Suppressor macrophage (primary cell): Measurements from ENCODE around the gene HILPDA.

ENCODE experiments used
- DNase-seq, 4 experiments: peaks; one replicate each; pipeline ENCODE4 v3.0.0-alpha.2; 2020 to 2022
- total RNA-seq, 17 experiments: gene quantifications; one replicate each; lab custom pipeline; 2026; ENCODE audit warnings: mixed read lengths in 6 of 17, inconsistent platforms in 3 of 17; lab: John Stamatoyannopoulos, UW

HILPDA gene, protein sequence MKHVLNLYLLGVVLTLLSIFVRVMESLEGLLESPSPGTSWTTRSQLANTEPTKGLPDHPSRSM
- 1.3 to 20.1 (median 4.8) reads per million in 17 experiments for total RNA-seq

DNA sequence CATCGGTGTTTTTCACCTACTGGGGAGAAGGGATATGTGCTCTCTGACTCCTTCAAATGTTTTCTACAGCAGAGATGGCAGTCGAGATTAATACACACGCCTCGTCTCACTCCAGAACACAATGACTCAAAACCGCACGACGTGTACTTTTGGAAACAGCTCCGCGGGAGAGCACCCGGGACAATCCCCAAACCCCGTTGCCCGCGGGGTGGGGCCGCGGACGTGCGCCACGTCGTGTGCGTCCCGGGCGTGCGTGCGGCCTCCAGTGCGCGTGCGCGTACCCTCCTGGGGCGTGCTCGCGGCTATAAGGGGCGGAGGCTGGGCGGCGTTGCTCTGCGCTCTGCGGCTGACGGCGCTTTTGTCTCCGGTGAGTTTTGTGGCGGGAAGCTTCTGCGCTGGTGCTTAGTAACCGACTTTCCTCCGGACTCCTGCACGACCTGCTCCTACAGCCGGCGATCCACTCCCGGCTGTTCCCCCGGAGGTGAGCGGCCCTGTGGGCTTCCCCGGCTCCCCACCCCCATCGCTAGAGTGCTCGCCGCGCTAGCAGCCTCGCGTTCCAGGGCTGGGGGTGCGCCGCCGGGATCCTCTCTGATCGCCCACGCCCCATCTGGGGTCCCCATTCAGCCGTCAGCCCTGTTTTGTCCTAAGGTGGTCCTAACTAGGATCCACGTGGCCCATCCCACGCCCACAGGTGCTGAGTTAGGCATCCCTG lies at the start of gene HILPDA:
Gene HILPDA (plus strand): TSS at position 336 of the 712 bp plus-strand sequence. CDS start 1,391 bp downstream, outside the sequence.
- peak; percentile 97 to 99 (median 98) for DNase-seq

DNA sequence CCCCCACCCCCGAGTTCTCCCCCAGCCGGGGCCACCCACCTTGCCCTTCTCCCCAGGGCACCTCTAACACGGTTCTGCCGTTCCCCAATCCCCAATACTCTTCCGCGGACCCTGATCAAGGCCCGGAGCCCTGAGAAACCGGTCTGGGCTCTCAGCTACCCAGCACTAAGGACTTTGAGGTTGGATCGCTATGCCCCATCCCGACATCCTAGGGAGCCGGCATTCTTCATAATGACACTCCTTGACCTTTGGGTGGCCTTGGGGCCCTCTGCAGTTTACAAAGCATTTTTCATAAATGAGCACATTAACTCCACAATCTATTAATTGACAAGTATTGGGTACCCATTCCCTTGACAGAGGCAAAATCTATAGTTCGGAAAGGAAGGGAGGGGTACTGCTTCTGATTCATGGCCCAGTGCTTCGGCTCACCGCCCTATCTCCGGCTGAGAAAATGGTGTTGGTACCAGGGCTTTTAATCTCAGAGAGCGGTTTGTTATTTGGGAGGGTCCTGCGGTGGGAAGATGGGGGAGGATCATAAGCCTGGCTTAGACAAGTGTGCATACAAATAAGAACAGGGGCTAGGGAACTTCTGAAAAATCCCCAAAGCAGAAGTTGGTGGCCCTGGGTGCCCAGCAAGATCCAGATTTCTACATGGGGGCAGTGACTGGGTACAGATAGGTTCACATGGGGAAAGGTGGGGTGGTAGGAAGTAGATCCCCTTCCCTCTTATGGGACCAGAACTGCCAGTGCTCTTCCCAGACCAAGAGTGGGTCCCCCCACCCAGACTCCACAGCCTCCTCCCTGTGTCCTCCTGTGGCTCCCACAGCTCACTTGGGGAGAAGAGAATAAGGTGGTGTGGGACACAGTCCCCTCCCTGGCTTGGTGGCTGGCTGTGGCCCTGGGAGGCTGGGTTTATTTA lies 49.1 kb upstream of the HILPDA start:
- peak; percentile 47 to 68 (median 58) for DNase-seq

DNA sequence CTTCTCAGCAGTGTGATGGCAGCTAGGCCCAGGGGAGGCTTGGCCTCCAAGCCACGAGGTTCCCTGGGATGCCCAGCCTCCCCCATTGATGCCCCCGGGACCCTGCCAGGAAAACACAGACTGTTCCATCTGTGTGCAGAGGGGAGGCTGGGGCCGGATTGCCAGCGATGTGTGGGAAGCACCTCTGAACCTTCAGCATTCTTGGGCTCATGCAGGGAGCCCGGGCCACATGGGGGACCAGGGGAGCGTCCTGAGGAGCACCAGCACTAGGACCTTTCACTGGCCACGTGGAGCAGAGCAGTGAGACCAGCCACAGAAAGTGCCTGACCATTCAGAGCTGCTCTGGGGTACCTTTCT lies 48.5 kb upstream of the HILPDA start:
- DNase-seq: no peak

DNA sequence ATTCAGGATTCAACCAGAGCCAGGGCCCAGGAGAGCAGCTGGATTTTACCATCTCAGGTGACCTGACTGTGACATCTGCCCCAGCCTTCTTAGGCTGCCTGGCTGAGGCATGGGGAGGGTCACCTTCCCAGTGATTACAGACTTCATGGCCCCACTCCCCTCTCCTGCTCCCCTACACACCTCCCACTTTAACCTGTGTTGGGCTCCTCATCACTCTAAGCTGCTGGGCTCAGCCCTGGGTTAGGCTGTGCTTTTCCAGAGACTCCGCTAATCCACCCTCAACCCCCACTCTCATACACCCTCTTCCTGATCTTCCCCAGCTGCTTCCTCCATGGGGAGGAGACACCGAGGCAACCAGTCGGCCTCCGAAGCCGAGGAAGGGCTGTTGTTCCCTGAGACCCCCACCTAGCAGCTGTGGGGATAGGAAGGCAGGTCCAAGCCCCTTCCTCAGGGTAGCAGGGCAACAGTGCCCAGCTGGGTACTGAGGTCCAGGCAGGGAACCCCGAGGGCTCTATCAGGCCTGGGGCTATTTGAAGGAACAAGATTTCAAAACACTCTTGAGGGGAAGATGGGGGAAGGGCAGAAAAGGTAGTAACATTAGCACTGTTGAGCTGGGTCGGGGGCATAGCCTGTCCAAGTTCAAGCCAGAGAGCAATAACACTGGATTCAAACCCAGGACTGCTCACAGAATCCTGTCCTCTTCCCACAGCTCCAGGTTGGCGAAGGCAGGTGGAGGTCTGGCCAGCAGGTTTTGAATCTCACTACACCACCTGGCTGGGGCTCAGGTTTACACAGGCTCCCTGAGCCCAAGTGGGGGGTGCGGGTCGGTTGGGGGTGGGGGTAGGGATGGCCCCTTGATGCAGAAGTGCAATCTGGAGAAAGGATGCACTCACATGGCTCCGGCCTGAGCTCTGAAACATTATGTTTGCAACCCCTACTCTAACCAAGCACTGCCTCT lies 47.6 kb upstream of the HILPDA start:
- peak in 3 of 4 experiments; percentile 20 to 42 (median 37) for DNase-seq

DNA sequence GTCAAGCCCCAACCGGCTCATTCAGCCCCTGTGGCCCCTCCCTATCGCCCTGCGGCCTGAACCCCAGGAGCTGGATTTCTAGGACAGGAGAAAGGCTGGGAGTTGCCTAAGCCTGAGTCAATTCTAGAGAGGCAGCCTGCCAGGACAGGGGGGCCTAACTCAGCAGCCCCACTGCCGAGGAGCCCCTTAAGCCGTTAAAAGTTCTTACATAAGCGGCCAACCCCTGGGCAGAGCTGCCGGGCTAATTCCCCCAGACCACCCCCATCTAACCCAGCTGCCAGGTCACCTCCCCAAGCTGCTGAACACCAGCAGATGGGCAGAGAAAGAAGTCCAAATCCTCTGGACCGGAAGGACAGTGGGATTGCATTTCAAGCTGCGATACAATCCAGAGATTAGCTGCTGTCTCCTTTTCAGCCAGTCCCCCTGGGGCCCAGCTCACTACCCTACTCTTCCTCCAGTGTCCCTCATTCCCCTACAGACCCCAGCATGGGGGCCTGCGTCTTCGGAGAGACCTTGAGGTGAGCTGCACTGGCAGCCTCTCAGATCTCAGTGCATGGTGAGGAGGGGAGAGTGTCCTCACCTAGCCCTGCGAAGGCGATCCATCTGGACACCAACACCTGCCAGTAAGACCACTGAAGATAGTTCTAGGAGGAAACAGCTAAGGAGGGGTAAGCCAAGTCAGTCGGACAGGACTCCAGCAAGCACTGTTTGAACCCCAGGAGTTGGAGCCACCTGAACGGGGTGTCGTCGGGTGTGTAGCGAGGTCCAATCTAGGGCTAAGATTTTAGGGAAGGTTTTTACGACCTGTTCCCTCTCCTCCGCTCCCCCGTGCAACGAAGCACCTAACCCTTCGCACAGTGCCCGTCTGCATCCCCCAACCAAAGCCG lies 46.7 kb upstream of the HILPDA start:
- peak in 3 of 4 experiments; percentile 10 to 23 (median 23) for DNase-seq

DNA sequence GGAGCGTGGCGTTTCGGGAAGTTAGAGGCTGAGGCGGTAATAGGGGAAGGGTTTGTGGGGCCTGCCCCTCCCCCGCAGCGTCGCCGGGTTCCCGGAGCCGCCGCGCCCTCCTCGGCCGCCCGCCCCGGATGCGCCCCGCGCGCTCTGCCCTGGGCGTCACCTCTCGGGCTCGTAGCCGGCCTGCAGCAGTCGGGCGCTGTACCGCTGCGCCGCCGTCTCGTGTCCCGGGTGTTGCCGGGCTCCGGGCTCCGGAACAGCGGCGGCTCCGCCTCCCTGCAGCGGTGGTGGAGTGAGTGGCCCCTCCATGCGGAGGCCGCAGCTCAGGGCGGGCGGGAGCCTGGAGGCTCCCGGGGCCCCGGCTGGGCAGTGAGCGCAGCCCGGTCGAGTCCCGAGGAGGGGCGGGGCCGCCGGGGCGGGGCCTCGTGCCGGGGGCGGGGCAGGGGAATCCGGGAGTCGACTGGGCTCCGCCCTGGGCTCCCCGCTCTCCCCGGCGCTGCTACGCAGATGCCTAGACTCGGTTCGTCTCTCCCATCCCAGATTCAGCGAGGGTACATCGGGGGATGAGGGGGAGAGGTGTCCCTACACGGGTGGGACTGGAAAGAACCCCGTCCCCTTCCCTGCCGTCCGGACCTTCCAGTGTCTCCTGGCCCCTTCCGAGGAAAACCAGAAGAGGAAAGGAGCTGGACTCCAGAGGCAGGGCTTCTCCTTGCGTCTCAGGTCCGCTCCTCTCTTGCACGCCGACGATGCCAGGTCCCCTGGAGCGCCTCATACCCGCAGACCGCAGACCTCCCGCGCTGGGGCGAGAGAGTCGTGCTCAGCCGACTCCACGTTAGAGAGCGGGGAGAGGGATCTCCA lies 45.9 kb upstream of the HILPDA start, which contains the start of gene IMPDH1:
Gene IMPDH1 (minus strand): TSS at position 387 of the 855 bp plus-strand sequence. CDS start 81 bp downstream, at position 306.
- peak; percentile 89 to 96 (median 92) for DNase-seq

DNA sequence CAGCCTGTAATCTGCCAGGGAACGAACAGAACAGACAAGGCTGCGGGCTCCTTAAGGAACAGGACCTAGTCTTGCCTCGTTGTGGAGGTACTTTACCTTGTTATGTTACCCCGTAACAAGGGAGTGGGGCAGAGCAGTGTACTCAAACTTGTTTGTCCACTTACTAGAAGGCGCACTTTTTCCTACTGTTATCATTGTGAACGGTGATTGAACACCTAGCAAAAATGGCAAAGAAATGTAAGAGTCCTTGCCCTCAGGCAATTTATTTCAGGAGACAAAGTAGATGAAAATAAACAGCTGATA lies 45.3 kb upstream of the HILPDA start:
- DNase-seq: no peak

DNA sequence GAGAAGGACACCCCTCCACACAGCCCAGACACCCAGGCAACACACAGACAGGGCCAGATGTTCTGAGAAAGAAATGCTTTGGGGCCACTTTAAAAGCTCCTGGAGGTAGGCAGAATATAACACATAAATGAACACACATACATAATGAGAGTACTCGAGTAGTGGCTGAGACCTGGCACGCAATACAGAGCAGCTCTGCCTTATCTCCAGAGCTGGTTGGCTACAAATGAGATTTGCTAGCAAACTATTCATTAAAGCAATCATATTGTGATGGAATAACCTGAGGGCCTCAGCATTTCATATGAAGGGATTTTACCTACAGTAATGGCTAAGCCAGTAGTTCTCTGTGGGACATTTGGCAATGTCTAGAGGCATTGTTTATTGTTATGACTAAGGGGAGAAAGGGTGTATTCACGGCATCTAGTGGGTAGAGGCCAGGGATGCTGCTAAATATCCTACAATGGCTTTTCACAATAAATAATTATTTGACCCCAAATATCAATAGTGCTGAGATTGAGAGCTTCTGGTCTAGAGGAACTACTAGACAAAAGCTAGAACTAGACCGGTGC lies 40.4 kb upstream of the HILPDA start:
- DNase-seq: no peak

DNA sequence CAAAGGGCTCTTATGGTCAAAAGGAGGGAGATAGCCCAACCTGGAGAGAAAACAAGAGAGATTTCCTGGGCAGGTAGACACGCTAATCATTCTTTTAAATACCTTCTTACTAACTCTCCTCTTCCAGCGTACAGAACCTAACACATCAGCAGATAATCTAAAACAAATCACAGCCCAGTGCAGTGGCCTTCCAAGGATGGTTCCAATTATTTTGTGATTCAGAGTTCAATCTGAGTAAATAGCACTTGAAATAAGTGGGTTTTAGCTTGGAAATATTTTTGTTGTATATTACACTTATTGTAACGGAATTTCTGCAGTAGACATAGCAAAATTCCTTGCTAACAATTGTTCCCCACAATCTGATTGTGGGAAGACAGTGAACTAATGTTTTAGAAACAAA lies 38.6 kb upstream of the HILPDA start:
- DNase-seq: no peak

DNA sequence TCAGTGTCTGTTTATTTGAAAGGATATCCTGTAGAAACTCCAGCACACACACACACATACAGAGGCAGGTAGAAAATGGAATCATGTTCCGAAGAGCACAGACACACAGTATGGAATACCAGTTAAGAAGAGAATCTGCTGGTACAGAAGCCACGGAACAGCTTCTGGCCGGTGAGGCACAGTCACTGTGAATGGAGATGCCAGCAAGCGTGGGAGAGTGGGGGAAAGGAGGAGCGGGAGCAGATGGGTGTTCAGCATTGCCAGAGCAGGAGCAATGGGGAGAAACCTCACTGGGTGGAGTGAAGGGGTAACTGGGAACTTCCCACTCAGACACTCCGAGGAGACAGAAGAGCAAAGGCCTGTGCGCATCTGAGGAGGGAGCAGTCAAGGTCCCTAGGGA lies 36.4 kb upstream of the HILPDA start:
- DNase-seq: no peak

DNA sequence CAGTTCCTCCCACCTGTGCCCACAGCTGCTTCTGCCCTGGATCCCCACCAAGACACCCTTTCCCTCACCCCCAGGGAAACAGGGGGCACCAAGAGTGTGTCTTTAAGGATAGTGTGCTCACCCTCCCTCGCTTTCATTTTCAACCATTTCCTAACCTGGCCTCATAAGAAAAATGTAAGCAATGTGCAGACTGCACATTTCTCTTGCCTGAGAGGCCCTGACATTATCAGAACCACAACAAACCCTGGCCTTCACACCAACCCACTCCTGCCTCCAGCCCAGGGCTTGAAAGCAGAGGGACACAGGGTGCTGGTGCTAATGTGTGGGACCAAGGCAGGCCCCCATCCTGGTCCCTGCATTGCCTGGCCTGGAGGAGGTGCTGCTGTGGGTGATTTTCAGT lies 34.9 kb upstream of the HILPDA start:
- DNase-seq: no peak

DNA sequence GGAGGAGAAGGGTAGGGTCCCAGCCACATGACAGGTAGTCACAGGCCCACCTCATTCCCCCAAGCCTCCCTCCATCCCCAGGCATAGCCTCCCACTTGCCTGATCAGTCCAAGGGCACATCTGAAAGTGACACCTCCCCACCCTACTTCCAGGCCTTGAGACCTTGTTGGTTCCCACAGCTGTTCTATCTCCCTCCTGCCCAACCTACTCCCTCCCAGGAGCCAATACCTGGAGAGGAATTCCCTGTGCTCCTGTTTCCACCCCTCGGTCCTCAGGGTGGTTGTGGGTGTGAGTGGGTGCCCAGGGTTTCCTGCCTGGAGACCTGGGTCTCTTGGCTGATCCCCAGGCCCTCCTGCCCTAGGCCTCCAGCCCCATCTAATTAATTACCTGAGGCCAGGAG lies 34.3 kb upstream of the HILPDA start:
- DNase-seq: no peak

DNA sequence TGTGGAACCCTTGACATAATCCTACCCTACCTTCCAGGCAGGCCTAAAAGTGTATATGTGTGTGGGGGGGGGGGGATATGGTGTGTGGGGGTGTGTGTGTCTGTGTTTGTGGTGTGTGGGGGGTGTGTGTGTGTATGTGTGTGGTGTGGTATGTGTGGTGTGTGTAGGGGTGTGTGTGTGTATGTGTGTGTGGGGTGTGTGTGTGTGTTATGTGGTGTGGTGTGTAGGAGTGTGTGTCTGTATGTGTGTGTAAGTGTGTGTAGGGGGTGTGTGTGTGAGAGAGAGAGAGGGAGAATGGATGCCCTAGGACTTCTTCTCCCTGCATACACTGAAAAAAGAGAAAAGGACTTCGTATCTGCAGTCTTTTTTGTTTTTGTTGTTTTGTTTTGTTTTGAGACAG lies 33.6 kb upstream of the HILPDA start:
- DNase-seq: no peak

DNA sequence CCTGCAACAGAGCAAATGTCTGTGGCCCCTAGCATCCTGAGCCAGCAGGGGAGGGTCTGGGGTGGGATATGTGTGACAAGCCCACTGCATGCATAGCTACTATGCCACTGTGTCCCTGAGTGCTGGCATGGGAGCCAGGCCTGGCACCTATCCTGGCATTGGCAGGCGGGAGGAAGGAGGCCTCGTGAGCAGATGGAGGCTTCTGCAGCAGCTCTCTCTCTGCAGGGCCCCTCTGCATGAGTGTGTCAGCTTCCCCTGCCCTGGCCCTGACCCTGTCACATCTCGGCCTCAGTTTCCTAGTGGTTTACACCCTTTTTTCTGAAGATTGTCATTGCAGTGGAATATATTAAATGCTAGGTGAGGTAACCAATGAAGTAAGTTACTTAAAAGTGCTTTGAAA lies 32.8 kb upstream of the HILPDA start:
- no peak for DNase-seq

DNA sequence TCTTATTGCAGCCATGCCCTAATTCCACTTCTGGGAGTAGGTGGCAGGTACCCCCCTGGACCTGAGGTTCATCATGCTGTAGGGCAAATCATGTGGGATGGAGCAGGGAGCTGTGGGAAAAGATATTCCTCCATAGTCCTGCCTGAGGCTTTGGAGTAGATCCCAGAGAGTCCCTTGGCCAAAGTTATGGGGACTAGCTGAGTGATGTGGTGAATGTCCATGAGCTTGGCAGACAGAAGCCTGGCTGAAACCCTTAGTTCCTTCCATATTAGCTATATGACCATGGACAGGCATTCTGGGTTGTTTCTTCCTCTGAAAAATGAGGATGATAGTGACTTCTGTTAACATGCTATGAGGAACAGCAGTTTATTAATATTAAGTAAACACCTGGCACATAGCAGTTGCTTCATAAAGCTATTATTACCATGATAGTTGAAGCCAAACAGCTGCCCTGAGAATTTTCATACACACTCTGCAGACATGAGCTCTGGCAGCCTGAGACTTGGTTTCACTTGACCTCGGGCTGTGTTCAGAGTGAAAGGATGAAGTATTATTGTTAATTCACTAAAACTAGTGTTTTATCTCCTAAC lies 30.9 kb upstream of the HILPDA start:
- no peak for DNase-seq

DNA sequence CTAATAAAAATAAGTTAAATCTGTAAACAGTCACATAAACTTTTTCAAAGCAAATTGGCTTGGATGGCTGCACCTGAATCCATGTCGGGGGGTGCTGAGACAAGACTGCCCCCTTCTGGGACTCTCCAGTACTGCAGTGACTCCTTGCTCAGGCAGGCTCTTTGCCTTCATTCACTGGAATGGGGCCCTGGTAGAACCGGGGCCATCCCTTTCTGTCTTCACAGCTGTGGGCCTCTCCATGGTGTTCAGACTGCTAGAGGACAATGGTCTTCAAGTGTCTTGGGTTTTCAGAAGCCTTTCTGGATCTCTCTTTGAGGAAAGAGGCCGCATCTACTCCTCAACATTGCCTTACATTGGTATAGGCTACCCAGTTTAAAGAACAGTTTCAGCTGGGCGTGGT lies 29.8 kb upstream of the HILPDA start:
- DNase-seq: peak; percentile 76 to 89 (median 84)

DNA sequence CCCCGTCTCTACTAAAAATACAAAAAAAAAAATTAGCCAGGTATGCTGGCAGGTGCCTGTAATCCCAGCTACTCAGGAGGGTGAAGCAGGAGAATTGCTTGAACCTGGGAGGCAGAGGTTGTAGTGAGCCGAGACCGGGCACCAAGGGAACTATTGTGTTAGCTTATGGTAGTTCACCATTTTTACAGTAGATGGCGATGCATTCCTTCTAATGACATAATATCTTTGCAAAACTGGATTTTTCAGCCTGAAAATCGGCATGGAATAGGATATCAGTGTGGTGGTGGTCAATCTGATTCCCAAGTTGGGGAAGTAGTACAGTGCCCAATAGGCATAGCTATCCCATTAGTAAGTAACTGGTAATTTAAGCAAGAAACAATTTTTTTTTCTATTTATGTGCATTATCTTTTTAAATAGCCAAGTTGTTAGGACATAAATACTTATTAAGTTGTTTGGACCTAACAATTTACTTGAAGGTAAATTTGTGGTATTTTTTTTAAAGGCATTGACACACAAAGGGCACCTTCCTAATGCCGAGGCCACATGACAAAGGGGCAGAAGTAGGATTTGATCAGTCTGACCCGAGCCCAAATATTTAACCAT lies 28.3 kb upstream of the HILPDA start:
- peak; percentile 48 to 89 (median 80) for DNase-seq

DNA sequence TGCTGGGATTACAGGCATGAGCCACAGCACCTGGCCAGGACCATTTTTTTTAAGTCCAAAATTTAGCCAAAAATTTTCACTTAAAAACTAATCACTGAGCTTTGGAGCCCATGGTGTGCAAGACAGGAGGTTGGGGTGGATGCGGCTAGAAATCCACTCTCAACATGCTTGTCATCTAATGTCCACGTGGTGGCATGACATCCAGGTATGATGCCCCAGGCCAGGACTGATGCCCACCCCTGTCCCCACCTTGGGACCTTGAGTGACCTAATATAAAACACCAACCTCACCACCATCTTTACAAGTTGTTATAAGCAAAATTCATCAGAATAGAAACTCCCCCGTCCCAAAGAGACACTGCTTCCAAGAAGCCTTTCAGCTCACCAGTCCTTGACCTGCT lies 25.5 kb upstream of the HILPDA start:
- no peak for DNase-seq

DNA sequence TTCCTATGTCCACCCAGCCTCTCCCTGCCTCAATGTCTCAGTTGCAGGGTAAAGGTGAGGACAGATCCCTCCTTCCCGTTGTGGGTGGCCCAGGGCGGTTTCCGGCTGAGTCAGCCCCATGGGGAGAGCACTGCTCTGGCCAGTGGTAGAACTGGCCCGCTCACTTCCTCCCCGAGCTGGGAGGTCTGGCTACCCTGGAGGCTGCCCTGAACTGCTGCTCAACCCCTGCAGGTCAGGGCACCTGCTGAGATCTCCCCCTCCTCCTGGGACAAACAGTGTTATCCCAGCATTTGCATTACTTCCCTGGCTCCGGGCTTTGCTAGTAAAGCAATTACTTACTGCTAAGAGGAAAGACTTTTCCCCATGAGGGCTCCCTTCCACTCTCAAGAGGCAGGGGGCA lies 24.5 kb upstream of the HILPDA start:
- peak in 3 of 4 experiments; percentile 34 to 50 (median 36) for DNase-seq
